Stromal cell of bone marrow (primary cell): ENCODE results near the gene SETX.

Experiments
- DNase-seq: peaks from one replicate; pipeline ENCODE4 v3.0.0-alpha.2; 2012; ENCODE audit warnings: low read depth

Gene SETX

GRCh38 chr9:132351404-132352045 is 3.3 kb downstream of the SETX start:
- no peak for DNase-seq

- DNase-seq: no peak
Measured at GRCh38 chr9:132350861-132351315, 3.9 kb downstream of the SETX start.

GRCh38 chr9:132348676-132349075 is 6.1 kb downstream of the SETX start:
- DNase-seq: no peak

- DNase-seq: no peak
Measured at GRCh38 chr9:132346177-132346576, 8.6 kb downstream of the SETX start.

GRCh38 chr9:132341177-132341840 is 13.5 kb downstream of the SETX start:
- DNase-seq: no peak

GRCh38 chr9:132334364-132334763 is 20.4 kb downstream of the SETX start:
- DNase-seq: no peak

GRCh38 chr9:132333556-132333955 is 21.2 kb downstream of the SETX start:
- no peak for DNase-seq

GRCh38 chr9:132328580-132328979 is 26.2 kb downstream of the SETX start:
- DNase-seq: no peak

GRCh38 chr9:132327537-132327936 is 27.2 kb downstream of the SETX start:
- no peak for DNase-seq

- DNase-seq: no peak
Measured at GRCh38 chr9:132324425-132324824, 30.4 kb downstream of the SETX start.

GRCh38 chr9:132319421-132320110 is 35.2 kb downstream of the SETX start:
- DNase-seq: no peak

- no peak for DNase-seq
Measured at GRCh38 chr9:132312873-132313272, 41.9 kb downstream of the SETX start.

GRCh38 chr9:132312426-132312825 is 42.4 kb downstream of the SETX start:
- DNase-seq: no peak

GRCh38 chr9:132311978-132312377 is 42.8 kb downstream of the SETX start:
- no peak for DNase-seq

GRCh38 chr9:132309056-132309455 is 45.7 kb downstream of the SETX start:
- DNase-seq: no peak

- no peak for DNase-seq
Measured at GRCh38 chr9:132301521-132301920, 53.3 kb downstream of the SETX start.

GRCh38 chr9:132299221-132299620 is 55.6 kb downstream of the SETX start:
- DNase-seq: no peak

GRCh38 chr9:132295181-132295580 is 59.6 kb downstream of the SETX start:
- DNase-seq: no peak

GRCh38 chr9:132293145-132293721 is 61.6 kb downstream of the SETX start:
- DNase-seq: no peak

- DNase-seq: no peak
Measured at GRCh38 chr9:132288966-132289365, 65.8 kb downstream of the SETX start.

- DNase-seq: peak; percentile 43
Measured at GRCh38 chr9:132288361-132288760, 66.4 kb downstream of the SETX start.

- no peak for DNase-seq
Measured at GRCh38 chr9:132287256-132287760, 67.5 kb downstream of the SETX start.

- no peak for DNase-seq
Measured at GRCh38 chr9:132283863-132284262, 70.9 kb downstream of the SETX start.
